ENCODE results near the gene RNASE7.
A peak's percentile ranks its signal among the peaks of the same experiment; 100 is the strongest.

Gene RNASE7

DNA sequence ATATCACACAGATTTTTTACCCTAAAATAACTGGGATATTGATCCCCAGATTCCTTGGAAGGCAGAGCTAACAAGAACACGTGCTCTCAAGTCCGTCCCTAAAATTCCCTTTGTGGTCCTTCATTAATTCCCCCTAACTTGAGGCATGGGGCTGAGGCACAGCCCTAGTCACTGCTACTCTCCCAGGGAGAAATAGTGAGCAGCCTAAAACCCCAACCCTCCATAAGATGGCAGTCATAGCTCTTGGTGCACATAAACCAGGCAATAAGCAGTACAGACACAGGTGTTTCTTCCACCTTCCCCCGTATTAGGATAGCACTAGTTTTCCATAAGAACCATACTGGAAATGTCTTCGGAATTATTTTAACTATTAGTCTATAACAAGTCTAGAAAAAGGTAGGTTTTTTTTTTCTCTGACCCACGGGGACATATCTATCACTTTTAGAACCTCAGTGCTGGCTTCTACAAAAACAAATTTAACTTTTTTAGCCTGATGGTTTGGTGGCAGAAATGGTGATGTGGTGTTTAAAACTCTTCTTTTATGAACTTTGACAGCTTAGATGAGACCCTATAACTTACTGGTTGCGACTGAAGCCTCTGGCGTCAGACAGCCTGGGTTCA, 24.8 kb downstream of the RNASE7 start:
- H3K4me1 Mint-ChIP-seq, result peaks cover 34% of the 10 kb centered on the region
- no peak overlapping the region for H3K27ac Mint-ChIP-seq
- H3K36me3 Mint-ChIP-seq, result no peaks in the 10 kb centered on the region
- ATAC-seq, result no peak
- no peak overlapping the region for H3K4me3 Mint-ChIP-seq
- no peak for DNase-seq (ENCODE audit: low spot score in 2 of 2)
- no peaks in the 10 kb centered on the region for H3K9me3 Mint-ChIP-seq

DNA sequence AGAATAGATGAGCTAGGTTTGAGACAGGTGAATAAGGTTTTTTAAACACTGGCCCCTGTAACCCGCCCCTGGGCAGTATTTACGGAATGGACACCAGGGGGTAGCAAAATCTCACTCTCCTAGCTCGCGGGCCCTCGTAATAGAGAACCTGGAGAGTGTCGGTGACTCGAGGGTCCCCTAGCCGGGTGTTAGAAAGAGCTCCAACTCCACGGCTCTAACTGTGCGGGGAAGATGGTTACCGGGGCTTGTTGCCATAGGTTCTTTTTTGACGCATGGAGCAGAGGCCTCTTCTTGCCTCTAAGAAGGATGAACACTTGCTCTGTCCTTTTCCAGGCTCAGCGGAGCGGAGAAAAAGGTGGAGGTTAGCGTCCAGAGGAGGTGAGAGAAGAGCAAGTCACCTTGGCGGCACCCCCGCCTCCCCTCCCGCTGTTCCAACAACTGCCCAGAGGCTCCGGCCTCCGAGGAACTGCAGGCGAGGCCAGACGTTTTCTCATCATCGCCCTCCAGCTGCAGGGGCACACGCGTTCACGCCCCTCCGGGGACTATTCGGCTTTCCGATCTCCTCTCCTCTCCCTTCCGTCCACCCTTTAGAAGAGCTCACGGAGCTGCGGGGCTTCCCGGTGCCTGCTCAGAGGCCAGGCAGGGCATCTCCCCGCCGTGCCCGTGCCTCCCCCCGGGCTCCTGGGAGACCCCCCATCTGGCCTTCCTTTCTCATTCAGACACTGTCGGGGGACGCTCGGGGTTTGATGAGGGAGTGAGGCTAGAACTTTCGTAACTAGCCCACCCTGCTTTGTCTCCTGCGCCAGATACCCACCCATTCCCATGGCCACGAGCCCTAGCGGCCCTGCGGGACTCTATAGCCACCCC, 26.6 kb downstream of the RNASE7 start:
- ATAC-seq (peak; percentile 72), DNase-seq (ENCODE audit: low spot score in 2 of 2) (peak in 1 of 2 donors; percentile 69)
- Mint-ChIP-seq H3K4me1 (peaks cover 40% of the 10 kb centered on the region), H3K4me3 (peak overlapping the region; percentile 83), H3K36me3 (no peaks in the 10 kb centered on the region), H3K9me3 (no peaks in the 10 kb centered on the region), H3K27ac (peak overlapping the region; percentile 61)

DNA sequence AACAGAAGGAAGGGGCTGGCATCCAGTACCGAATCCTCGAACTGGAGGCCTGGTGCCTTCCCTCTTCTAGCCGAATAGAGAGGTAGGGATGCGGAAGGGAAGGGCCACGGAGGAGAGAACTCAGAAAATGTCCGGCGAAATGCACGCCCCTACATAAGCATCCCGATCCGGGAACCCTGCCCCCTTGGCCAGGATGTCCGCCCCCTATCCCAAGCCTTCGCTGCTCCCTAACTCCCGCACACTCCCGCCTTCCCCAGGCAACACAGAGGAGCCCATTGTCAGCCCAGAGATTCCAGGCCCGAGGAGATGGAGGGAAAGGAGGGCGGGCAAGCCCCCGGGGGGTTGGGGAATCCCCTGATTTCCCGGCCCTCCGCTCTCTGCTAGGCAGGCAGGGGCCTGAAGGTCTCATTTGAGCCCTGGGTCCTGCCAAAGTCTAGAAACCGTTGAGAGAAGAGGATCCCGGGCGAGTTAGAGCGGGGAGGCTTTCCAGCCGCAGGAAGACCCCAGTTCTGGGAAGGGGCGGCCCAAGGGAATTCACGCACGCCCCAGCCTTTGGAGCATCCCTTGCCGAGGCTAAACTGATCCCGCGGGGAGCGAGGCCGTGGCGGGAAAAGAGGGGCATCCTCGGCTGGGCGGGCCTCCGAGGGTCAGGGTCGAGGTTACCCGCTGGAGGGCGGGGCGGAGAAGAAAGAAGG, 27.4 kb downstream of the RNASE7 start:
- ATAC-seq (no peak), DNase-seq (ENCODE audit: low spot score in 2 of 2) (no peak)
- H3K9me3 Mint-ChIP-seq, result no peaks in the 10 kb centered on the region
- H3K27ac Mint-ChIP-seq, result peak overlapping the region; percentile 61
- peaks cover 40% of the 10 kb centered on the region for H3K4me1 Mint-ChIP-seq
- H3K36me3 Mint-ChIP-seq, result no peaks in the 10 kb centered on the region
- peak overlapping the region; percentile 83 for H3K4me3 Mint-ChIP-seq

DNA sequence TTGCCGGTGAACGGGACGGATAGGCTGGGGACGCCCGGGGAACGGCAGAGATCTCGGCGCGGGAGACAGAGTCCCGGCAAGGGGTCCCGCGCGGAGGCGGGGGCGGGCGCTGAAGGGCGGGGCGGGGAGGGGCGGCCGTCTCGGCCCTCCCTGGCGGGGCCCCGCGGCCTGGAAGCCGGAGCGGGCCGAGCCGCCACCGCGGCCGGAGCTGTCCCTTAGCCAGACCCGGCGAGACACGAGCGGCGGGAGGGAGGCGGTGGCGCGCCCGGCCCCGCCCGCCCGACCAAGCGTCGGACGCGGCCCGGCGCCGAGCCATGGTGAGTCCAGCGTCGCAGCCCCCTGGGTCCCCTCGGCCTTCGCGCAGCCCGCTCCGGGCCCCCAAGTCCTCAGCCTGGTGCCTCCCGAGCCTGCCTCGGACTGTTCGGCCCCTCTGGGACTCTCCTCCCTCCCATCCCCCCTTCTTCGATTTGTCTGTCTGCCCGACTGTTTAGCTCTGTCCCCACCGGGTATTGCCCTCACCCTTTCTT, 28.0 kb downstream of the RNASE7 start, which contains the start of gene ARHGEF40:
ARHGEF40 (plus strand) TSS at position 222 of the 527 bp plus-strand sequence; CDS start at position 315, 93 bp downstream.
- DNase-seq (ENCODE audit: low spot score in 2 of 2) (no peak), ATAC-seq (no peak)
- Mint-ChIP-seq H3K4me3 (peak within 1 kb of the TSS; percentile 83), H3K9me3 (no peaks in the 10 kb centered on the region), H3K36me3 (no peaks in the 10 kb centered on the region), H3K4me1 (peaks cover 40% of the 10 kb centered on the region), H3K27ac (peak within 1 kb of the TSS; percentile 61)

DNA sequence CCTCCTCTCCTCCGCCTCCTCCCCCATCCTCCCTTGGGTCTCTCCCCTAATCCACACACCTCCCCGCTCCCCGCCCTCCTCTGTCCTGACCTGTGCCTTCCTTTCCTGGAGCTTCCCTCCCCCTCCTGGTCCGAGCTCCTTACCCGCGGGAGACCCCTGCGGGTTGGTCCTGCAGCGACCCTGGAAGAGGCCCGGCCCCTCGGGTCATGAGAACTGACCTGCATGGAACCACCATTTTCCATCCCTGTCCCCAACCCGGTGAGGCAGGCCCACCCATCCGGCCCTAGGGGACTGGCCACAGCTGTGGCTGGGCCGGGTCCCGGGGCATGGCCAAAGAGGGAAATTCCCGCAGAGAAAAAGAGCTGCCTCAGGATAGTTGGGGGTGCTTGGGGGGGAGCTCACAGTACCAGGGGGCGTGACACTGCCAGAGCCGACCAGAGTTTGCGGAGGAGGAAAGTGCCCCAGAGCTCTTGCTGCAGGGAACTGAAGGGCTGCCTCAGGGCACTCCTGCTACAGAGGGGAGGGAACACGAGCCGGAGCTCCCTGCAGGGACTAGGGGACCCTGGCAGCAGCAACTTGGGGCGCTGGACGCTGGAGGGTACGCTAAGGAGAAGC, 28.6 kb downstream of the RNASE7 start:
- no peak for DNase-seq (ENCODE audit: low spot score in 2 of 2)
- no peaks in the 10 kb centered on the region for H3K36me3 Mint-ChIP-seq

DNA sequence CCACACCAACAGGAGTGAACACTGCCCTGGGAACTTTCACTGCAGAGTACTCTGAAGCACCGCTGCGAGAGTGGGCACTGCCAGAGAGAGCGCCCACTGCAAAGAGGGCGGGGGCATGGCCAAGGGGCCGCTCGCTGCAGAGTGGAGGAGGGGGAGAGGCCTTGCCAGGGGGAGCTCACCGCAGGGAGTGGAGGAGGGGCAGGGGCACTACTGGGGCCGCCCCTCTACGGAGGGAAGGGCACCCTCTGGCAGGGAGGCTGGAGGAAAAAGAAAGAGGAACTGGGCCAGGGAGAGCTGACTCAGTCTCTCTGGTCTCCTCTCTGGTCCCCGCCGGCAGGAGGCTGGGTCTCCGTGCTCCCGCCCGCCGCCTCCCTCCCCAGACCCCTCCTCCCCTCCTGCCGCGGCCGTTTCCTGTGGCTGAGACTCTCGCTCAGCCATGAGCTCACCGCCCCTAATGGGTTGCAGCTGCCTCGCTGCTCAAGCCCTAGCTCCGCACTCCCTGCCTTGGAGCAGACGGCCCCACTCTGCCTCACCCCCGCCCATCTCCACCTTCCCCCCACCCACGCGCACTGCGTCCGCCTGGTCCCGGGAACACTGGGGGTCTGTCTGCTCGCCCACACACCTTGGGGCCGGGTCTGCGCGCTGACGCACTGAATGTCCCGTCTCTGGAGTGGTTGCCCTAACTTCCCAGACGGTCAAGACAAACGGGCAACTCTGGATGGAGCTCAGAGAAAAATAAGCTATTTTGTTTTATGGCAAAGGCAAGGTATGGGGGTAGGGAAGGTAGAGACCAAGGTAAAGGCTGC, 29.3 kb downstream of the RNASE7 start:
- H3K27ac Mint-ChIP-seq, result peak overlapping the region; percentile 61

More for the DNA sequence above, 28.6 kb downstream of the RNASE7 start:
- peaks cover 40% of the 10 kb centered on the region for H3K4me1 Mint-ChIP-seq
- ATAC-seq, result peak; percentile 43
- H3K9me3 Mint-ChIP-seq, result no peaks in the 10 kb centered on the region
- H3K27ac Mint-ChIP-seq, result peak overlapping the region; percentile 61
- H3K4me3 Mint-ChIP-seq, result peak overlapping the region; percentile 83

DNA sequence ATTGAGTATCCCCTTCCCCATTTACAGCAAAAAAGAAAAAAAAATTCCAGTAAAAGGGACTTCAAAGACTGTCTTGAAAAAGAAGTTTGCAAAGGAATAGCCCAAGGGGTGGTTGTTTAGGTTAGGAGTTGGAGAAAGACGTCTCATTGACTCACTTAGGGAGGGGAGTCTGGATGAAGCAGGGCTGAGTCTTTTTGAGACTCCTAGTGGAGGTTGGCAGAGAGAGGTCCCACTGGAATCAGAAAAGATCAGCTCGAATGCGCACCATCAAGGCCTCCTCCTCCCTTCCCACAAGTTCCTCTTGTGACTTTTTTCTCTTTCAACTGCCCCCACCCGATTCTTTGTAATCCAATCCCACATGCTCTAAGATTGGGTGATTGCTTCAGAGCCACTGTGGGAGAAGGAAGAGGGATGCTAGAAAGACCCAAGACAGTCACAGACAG, 29.9 kb downstream of the RNASE7 start:
- no peak for ATAC-seq
- no peak for DNase-seq (ENCODE audit: low spot score in 2 of 2)
- no peaks in the 10 kb centered on the region for H3K9me3 Mint-ChIP-seq
- no peak overlapping the region for H3K27ac Mint-ChIP-seq
- H3K4me1 Mint-ChIP-seq, result peaks cover 40% of the 10 kb centered on the region
- H3K4me3 Mint-ChIP-seq, result peak overlapping the region; percentile 83
- H3K36me3 Mint-ChIP-seq, result no peaks in the 10 kb centered on the region

More for the DNA sequence above, 29.3 kb downstream of the RNASE7 start:
- Mint-ChIP-seq H3K4me1 (peaks cover 40% of the 10 kb centered on the region), H3K9me3 (no peaks in the 10 kb centered on the region), H3K36me3 (no peaks in the 10 kb centered on the region), H3K4me3 (peak overlapping the region; percentile 83)
- peak; percentile 39 to 60 for DNase-seq (ENCODE audit: low spot score in 2 of 2)
- peak; percentile 72 for ATAC-seq

DNA sequence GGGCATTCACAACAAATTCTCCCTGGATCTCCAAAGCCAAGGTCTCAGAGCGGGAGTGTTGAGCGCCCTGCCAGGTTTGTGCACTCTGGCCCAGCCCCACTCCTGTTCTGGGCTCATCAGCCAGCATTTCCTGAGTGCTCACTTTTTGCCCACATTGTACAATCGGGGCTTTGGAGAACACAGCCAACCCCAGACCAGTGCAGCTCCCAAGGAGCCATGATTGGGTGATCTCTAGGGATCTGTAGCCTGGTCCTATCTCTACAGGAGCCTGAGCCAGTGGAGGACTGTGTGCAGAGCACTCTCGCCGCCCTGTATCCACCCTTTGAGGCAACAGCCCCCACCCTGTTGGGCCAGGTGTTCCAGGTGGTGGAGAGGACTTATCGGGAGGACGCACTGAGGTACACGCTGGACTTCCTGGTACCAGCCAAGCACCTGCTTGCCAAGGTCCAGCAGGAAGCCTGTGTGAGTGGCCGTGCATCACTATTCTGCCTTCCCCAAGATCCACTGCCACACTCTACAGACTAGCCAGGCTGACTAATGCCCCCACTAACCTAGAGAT, 30.7 kb downstream of the RNASE7 start:
- DNase-seq (ENCODE audit: low spot score in 2 of 2) (no peak), ATAC-seq (no peak)
- H3K27ac Mint-ChIP-seq, result no peak overlapping the region
- no peaks in the 10 kb centered on the region for H3K36me3 Mint-ChIP-seq
- H3K4me3 Mint-ChIP-seq, result peak overlapping the region; percentile 83
- H3K9me3 Mint-ChIP-seq, result no peaks in the 10 kb centered on the region
- peaks cover 40% of the 10 kb centered on the region for H3K4me1 Mint-ChIP-seq

DNA sequence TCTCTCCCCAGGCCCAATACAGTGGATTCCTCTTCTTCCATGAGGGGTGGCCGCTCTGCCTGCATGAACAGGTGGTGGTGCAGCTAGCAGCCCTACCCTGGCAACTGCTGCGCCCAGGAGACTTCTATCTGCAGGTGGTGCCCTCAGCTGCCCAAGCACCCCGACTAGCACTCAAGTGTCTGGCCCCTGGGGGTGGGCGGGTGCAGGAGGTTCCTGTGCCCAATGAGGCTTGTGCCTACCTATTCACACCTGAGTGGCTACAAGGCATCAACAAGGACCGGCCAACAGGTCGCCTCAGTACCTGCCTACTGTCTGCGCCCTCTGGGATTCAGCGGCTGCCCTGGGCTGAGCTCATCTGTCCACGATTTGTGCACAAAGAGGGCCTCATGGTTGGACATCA, 31.8 kb downstream of the RNASE7 start:
- no peak overlapping the region for H3K4me3 Mint-ChIP-seq
- H3K36me3 Mint-ChIP-seq, result no peaks in the 10 kb centered on the region
- peaks cover 34% of the 10 kb centered on the region for H3K4me1 Mint-ChIP-seq

DNA sequence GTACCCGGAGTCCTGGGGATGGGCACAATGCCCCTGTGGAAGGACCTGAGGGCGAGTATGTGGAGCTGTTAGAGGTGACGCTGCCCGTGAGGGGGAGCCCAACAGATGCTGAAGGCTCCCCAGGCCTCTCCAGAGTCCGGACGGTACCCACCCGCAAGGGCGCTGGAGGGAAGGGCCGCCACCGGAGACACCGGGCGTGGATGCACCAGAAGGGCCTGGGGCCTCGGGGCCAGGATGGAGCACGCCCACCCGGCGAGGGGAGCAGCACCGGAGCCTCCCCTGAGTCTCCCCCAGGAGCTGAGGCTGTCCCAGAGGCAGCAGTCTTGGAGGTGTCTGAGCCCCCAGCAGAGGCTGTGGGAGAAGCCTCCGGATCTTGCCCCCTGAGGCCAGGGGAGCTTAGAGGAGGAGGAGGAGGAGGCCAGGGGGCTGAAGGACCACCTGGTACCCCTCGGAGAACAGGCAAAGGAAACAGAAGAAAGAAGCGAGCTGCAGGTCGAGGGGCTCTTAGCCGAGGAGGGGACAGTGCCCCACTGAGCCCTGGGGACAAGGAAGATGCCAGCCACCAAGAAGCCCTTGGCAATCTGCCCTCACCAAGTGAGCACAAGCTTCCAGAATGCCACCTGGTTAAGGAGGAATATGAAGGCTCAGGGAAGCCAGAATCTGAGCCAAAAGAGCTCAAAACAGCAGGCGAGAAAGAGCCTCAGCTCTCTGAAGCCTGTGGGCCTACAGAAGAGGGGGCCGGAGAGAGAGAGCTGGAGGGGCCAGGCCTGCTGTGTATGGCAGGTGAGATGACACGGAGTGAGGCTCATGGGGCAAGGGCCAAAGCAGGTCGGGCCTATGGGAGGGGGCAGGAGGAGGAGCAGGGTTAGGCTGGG, 32.5 kb downstream of the RNASE7 start:
- no peaks in the 10 kb centered on the region for H3K36me3 Mint-ChIP-seq
- H3K27ac Mint-ChIP-seq, result peak overlapping the region; percentile 54
- H3K9me3 Mint-ChIP-seq, result no peaks in the 10 kb centered on the region
- H3K4me3 Mint-ChIP-seq, result no peak overlapping the region
- H3K4me1 Mint-ChIP-seq, result peaks cover 26% of the 10 kb centered on the region
- DNase-seq (ENCODE audit: low spot score in 2 of 2) (no peak), ATAC-seq (no peak)

More for the DNA sequence above, 31.8 kb downstream of the RNASE7 start:
- Mint-ChIP-seq H3K9me3 (no peaks in the 10 kb centered on the region), H3K27ac (no peak overlapping the region)
- DNase-seq (ENCODE audit: low spot score in 2 of 2) (no peak), ATAC-seq (no peak)

DNA sequence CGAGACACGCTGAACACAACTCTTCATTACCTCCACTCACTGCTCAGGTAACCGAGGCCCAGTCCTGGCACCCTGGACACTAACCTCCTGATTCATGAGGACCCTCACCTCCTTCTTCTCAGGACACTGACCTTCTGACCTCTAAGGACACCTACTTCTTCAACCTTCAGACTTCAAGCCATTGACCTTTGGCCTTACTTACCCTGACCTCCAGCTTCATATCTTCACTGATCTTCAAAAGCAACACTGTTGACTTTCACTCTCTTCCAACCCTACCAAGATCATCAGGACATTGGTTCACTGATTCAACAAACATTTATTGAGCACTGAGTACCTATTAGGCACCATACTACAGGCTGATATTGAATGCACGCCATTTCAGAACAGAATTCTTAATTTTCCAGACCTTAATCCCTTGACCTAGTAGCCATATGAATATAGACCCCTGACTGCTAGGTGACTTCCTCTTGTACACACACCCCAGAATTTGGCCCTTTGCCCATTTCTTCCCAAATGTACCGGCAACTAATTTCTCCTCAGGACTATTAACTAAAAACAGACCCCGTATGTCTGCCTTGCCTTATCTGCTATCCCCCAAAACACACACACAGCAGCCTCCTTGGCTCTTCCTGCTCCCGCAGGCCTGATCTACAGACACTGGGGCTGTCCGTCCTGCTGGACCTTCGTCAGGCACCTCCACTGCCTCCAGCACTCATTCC, 33.7 kb downstream of the RNASE7 start:
- Mint-ChIP-seq H3K4me1 (peaks cover 17% of the 10 kb centered on the region), H3K36me3 (no peaks in the 10 kb centered on the region), H3K4me3 (no peak overlapping the region), H3K9me3 (no peaks in the 10 kb centered on the region), H3K27ac (no peak overlapping the region)
- ATAC-seq (no peak), DNase-seq (ENCODE audit: low spot score in 2 of 2) (no peak)

DNA sequence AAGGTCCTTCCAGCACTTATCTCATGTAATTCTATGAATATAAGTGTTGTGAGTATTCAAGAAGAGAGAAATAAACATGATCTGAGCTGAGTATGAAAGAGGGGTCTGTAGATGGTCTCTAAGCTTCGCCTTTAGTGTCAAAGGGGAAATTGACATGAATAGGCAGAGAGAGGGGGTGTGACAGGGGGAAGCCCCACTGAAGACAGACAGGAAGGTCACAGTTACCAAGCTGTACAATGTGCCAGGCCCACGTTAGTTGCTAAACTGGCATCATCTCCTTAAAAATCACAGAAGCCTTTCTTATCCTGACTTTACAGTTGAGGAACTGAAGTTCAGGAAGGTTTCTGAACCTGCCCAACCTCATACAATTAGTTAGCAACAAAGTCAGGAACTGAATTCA, 35.5 kb downstream of the RNASE7 start:
- DNase-seq (ENCODE audit: low spot score in 2 of 2), result no peak
- ATAC-seq, result no peak
- Mint-ChIP-seq H3K36me3 (no peaks in the 10 kb centered on the region), H3K4me1 (no peaks in the 10 kb centered on the region), H3K4me3 (no peak overlapping the region), H3K9me3 (no peaks in the 10 kb centered on the region), H3K27ac (no peak overlapping the region)

DNA sequence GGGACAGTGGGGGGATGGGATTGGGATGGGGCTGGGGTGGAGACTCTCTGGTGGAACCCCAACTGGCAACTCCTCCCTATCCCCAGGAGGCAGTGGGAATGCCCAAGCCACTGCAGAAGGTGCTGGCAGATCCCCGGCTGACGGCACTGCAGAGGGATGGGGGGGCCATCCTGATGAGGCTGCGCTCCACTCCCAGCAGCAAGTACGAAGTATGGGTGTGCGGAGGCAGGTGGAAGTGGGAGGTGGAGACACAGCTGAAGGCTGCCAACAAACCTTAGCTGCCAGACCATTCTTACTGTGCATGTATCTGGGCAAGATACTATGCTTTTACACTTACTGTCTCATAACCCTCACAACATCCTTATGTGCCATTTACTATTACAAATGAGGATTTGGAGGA, 36.1 kb downstream of the RNASE7 start:
- Mint-ChIP-seq H3K4me3 (no peak overlapping the region), H3K36me3 (no peaks in the 10 kb centered on the region), H3K4me1 (no peaks in the 10 kb centered on the region), H3K27ac (no peak overlapping the region), H3K9me3 (no peaks in the 10 kb centered on the region)
- no peak for ATAC-seq
- DNase-seq (ENCODE audit: low spot score in 2 of 2), result no peak
